ENCODE measurements around the gene HMGCS1.
A peak's percentile ranks its signal among the peaks of the same experiment; 100 is the strongest.

Gene HMGCS1

DNA sequence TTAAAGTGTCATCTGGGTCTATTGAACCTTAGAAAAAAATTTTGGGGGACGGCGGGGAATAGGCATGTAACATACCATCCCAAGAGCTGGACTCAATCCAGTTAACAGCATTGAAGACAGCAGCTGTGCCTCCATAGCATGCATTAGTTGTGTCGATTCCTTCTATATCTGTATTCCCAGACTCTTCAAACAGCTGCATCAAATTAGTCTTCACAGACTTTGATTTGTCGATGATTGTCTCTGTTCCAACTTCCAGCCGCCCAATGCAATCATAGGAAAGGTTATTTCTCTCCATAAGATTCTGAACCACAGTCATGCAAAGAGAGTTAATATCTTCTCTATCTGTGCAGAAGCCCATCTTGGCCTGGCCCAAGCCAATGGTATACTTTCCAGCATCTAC, 14.8 kb downstream of the HMGCS1 start:
- in situ Hi-C loops (cut with HindIII; ENCODE audit: low sequenced_read_pairs) = no loop called here
- no peak for DNase-seq (ENCODE audit: low read depth, low spot score)
- TF ChIP-seq, protein P1, sequence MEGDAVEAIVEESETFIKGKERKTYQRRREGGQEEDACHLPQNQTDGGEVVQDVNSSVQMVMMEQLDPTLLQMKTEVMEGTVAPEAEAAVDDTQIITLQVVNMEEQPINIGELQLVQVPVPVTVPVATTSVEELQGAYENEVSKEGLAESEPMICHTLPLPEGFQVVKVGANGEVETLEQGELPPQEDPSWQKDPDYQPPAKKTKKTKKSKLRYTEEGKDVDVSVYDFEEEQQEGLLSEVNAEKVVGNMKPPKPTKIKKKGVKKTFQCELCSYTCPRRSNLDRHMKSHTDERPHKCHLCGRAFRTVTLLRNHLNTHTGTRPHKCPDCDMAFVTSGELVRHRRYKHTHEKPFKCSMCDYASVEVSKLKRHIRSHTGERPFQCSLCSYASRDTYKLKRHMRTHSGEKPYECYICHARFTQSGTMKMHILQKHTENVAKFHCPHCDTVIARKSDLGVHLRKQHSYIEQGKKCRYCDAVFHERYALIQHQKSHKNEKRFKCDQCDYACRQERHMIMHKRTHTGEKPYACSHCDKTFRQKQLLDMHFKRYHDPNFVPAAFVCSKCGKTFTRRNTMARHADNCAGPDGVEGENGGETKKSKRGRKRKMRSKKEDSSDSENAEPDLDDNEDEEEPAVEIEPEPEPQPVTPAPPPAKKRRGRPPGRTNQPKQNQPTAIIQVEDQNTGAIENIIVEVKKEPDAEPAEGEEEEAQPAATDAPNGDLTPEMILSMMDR (IDR thresholded peaks at IDR 0.05; ENCODE audit: low read depth, low read length) = no peak
- no peak overlapping the region for H3K4me3 ChIP-seq (ENCODE audit: low read depth, low read length)

- no peak for DNase-seq (ENCODE audit: low read depth, low spot score)
- TF ChIP-seq, protein P1 (IDR thresholded peaks at IDR 0.05; ENCODE audit: low read depth, low read length) = no peak
- in situ Hi-C loops (cut with HindIII; ENCODE audit: low sequenced_read_pairs) = no loop called here
- no peak overlapping the region for H3K4me3 ChIP-seq (ENCODE audit: low read depth, low read length)
These were observed 16.4 kb downstream of the HMGCS1 start for GRCh38 chr5:43296835-43297234.

DNA sequence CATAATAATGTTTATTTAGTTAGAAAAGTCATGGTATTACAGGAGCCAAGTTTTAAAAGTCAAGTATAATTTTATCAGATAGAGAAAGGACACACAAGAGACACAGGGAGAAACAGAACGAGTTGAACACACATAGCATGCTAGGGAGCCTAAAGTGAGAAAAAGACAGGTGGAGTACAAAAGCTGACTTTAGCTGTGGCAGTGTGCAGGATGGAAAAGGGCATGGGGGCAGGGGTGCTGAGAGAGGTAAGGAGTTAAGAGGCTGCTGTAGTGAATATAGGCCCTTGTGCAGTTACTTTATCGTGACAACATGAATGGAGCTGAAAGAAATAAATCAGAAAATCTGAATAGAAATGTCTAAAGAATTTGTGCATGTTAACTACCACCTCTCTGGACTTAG, 18.0 kb downstream of the HMGCS1 start:
- in situ Hi-C loops (cut with HindIII; ENCODE audit: low sequenced_read_pairs) = no loop called here
- DNase-seq (ENCODE audit: low read depth, low spot score) = no peak
- H3K4me3 ChIP-seq (ENCODE audit: low read depth, low read length) = no peak overlapping the region
- TF ChIP-seq, protein P1 (IDR thresholded peaks at IDR 0.05; ENCODE audit: low read depth, low read length) = no peak

DNA sequence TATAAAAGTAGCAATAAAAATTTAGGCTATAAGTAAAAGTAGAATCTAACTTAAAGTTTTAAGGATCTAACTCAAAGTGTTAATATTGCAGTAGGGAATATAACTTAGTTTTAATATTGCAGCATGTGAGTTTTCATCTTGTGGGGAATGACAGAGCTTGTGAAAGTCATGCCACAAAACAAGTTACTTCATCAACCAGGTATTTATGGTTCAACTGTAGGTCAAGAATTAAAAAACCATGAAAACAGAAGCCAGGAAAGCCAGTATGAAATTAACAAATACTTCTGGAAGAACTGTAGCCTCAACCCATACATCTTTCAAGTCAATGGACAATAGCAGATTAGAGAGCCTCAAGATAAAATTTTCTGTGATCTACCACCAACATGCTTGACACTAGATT, 19.0 kb downstream of the HMGCS1 start:
- no peak overlapping the region for H3K4me3 ChIP-seq (ENCODE audit: low read depth, low read length)
- TF ChIP-seq, protein P1 (IDR thresholded peaks at IDR 0.05; ENCODE audit: low read depth, low read length) = no peak
- in situ Hi-C loops (cut with HindIII; ENCODE audit: low sequenced_read_pairs) = no loop called here
- DNase-seq (ENCODE audit: low read depth, low spot score) = peak; percentile 49

GRCh38 chr5:43290726-43291125, 22.5 kb downstream of the HMGCS1 start:
- in situ Hi-C loops (cut with HindIII; ENCODE audit: low sequenced_read_pairs) = no loop called here
- no peak overlapping the region for H3K4me3 ChIP-seq (ENCODE audit: low read depth, low read length)
- TF ChIP-seq, protein P1 (IDR thresholded peaks at IDR 0.05; ENCODE audit: low read depth, low read length) = no peak
- no peak for DNase-seq (ENCODE audit: low read depth, low spot score)

GRCh38 chr5:43288269-43288831, 24.9 kb downstream of the HMGCS1 start:
- in situ Hi-C loops (cut with HindIII; ENCODE audit: low sequenced_read_pairs) = no loop called here
- H3K4me3 ChIP-seq (ENCODE audit: low read depth, low read length) = no peak overlapping the region
- TF ChIP-seq, protein P1 (IDR thresholded peaks at IDR 0.05; ENCODE audit: low read depth, low read length) = no peak
- DNase-seq (ENCODE audit: low read depth, low spot score) = no peak

GRCh38 chr5:43287493-43287892, 25.7 kb downstream of the HMGCS1 start:
- DNase-seq (ENCODE audit: low read depth, low spot score) = no peak
- H3K4me3 ChIP-seq (ENCODE audit: low read depth, low read length) = no peak overlapping the region
- in situ Hi-C loops (cut with HindIII; ENCODE audit: low sequenced_read_pairs) = no loop called here
- TF ChIP-seq, protein P1 (IDR thresholded peaks at IDR 0.05; ENCODE audit: low read depth, low read length) = no peak

Data from astrocyte of the spinal cord (primary cell).